ENCODE measurements around the gene LDLR.

- TF ChIP-seq CTCF (IDR thresholded peaks at IDR 0.05) (no peak), POLR2AphosphoS5 (IDR thresholded peaks at IDR 0.05) (no peak), POLR2A (IDR thresholded peaks at IDR 0.05) (no peak), EP300 (IDR thresholded peaks at IDR 0.05) (no peak)
These were observed 83.3 kb downstream of the LDLR start for GRCh38 chr19:11172576-11172975.
